Peyer's patch (tissue), 4 donors: Measurements from ENCODE around the gene PDE5A.

Experiments
- POLR2A ChIP-seq, 2 donors: fragments of 450-650 bp; IDR thresholded peaks; one replicate each; pipeline ENCODE4 v1.5.1; 2017; ENCODE audit warnings: antibody characterized with exemption in 2 of 2, mild to moderate bottlenecking in 2 of 2, moderate library complexity in 2 of 2
- TF ChIP-seq, protein P1 (sequence below), 6 experiments: fragments of 450-650 bp in 4 of 6; fragments of 200-600 bp in 2 of 6; sonication (generic) in 1 of 6; IDR thresholded peaks; one replicate each; pipeline ENCODE4 v1.5.1; 2017 to 2019; ENCODE audit warnings: antibody characterized with exemption in 6 of 6, mild to moderate bottlenecking in 3 of 6, moderate library complexity in 1 of 6

DNA sequence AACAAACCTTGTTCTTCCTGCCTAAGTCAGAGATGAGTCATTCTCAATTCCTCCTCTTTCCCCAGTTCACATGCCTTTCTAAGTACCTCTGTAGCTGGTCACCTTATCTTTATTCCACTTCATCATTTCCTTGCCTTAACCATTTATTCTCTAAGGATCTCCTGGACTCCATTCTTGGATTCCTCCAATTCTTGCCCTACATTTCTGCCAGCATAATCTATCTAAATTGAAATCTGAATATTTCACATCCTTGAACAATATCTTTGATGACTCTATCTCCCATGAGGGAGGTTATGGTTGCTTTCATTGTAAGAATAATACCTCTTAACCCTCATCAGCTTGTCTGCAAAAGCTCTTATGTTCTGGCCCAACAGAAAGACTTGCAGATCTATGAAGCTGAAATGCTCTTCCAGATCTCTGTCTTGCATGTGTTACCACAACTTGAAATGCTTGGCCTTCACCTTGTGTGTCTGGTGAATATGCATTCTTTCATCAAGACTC lies 28.6 kb upstream of the PDE5A start:
- TF ChIP-seq, protein P1, sequence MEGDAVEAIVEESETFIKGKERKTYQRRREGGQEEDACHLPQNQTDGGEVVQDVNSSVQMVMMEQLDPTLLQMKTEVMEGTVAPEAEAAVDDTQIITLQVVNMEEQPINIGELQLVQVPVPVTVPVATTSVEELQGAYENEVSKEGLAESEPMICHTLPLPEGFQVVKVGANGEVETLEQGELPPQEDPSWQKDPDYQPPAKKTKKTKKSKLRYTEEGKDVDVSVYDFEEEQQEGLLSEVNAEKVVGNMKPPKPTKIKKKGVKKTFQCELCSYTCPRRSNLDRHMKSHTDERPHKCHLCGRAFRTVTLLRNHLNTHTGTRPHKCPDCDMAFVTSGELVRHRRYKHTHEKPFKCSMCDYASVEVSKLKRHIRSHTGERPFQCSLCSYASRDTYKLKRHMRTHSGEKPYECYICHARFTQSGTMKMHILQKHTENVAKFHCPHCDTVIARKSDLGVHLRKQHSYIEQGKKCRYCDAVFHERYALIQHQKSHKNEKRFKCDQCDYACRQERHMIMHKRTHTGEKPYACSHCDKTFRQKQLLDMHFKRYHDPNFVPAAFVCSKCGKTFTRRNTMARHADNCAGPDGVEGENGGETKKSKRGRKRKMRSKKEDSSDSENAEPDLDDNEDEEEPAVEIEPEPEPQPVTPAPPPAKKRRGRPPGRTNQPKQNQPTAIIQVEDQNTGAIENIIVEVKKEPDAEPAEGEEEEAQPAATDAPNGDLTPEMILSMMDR (IDR thresholded peaks at IDR 0.05): no peak
- no peak for TF ChIP-seq POLR2A (IDR thresholded peaks at IDR 0.05)
